Right renal pelvis (tissue), 4 donors: ENCODE results near the gene OSGEP. TPM values are rescaled to one million over a fixed set of nuclear protein-coding genes. Genes with fewer than 3 reads are reported as not detected.

Source experiments
- DNase-seq, 4 donors: peaks; one replicate each; pipeline ENCODE4 v3.0.0-alpha.2; 2013; ENCODE audit warnings: low read depth in 4 of 4, low spot score in 3 of 4, missing footprints in 1 of 4
- polyA plus RNA-seq, 4 donors: library from polyadenylated mRNA; unstranded; fragments of 120-200 nt; gene quantifications; one replicate each; pipeline ENCODE4 v1.2.1, GENCODE V29; 2013; ENCODE audit not compliant: insufficient read length in 4 of 4

Gene OSGEP
- polyA plus RNA-seq, 4 donors, result 42.0 to 59.7 (median 48.8) TPM

GRCh38 chr14:20434701-20435581 is 19.7 kb downstream of the OSGEP start:
- DNase-seq, result no peak

GRCh38 chr14:20429801-20430669 is 24.6 kb downstream of the OSGEP start:
- DNase-seq, result no peak

GRCh38 chr14:20428802-20429201 is 25.8 kb downstream of the OSGEP start:
- no peak for DNase-seq

- DNase-seq, result no peak
Measured at GRCh38 chr14:20428010-20428365, 26.6 kb downstream of the OSGEP start.

- DNase-seq, result no peak
Measured at GRCh38 chr14:20427231-20428009, 27.2 kb downstream of the OSGEP start.

- DNase-seq, result no peak
Measured at GRCh38 chr14:20424851-20425250, 29.8 kb downstream of the OSGEP start.

GRCh38 chr14:20422886-20423285 is 31.7 kb downstream of the OSGEP start:
- no peak for DNase-seq

- no peak for DNase-seq
Measured at GRCh38 chr14:20421267-20421666, 33.3 kb downstream of the OSGEP start.

- no peak for DNase-seq
Measured at GRCh38 chr14:20419419-20419818, 35.2 kb downstream of the OSGEP start.

- no peak for DNase-seq
Measured at GRCh38 chr14:20418501-20418909, 36.1 kb downstream of the OSGEP start.

GRCh38 chr14:20417250-20418186 is 37.1 kb downstream of the OSGEP start:
- no peak for DNase-seq

- no peak for DNase-seq
Measured at GRCh38 chr14:20416223-20416622, 38.4 kb downstream of the OSGEP start.

- no peak for DNase-seq
Measured at GRCh38 chr14:20415782-20416206, 38.8 kb downstream of the OSGEP start.

GRCh38 chr14:20413744-20414082 is 40.9 kb downstream of the OSGEP start:
- no peak for DNase-seq

GRCh38 chr14:20412876-20413743 is 41.5 kb downstream of the OSGEP start, which contains the start of gene TEP1:
Gene TEP1, minus strand, starts transcription at chr14:20413501. Its CDS starts 5,062 bp downstream, at chr14:20408439.
- DNase-seq, result peak; percentile 51 to 74 (median 66)

GRCh38 chr14:20412411-20412810 is 42.2 kb downstream of the OSGEP start:
- no peak for DNase-seq

GRCh38 chr14:20409226-20409625 is 45.4 kb downstream of the OSGEP start:
- no peak for DNase-seq

- no peak for DNase-seq
Measured at GRCh38 chr14:20403521-20403920, 51.1 kb downstream of the OSGEP start.
